Heart left ventricle (tissue), 13 donors: ENCODE results near the gene MAP1B.

Source experiments
- CTCF ChIP-seq, 12 donors: fragments of 200-600 bp; sonication (generic) in 4 of 12; IDR thresholded peaks; one replicate each; pipeline versions ENCODE4 v1.5.0 to v1.8.0; 2018 to 2022; ENCODE audit warnings: antibody characterized with exemption in 12 of 12, mild to moderate bottlenecking in 5 of 12
- POLR2A ChIP-seq, 2 donors: fragments of 450-650 bp; IDR thresholded peaks; one replicate each; pipeline ENCODE4 v1.6.1; 2017; ENCODE audit warnings: antibody characterized with exemption in 2 of 2, mild to moderate bottlenecking in 2 of 2, moderate library complexity in 2 of 2
- donor health status: ischemic (EF 13 %, LVEDD 7.1; RV severe dilation, severe dysfunction).
- donor health status: DM: no; HTN: yes; CAD: no.
- donor health status: DM: no; HTN: no; CAD: no.
- donor health status: ischemic (EF 25% LVEDD 6.9; RV normal size, moderate dysfunction).
- donor health status: ischemic (EF 25% LVEDD 5.7; RV mildly dilated, moderate dysfunction).
- donor health status: ischemic (EF 35%, LVEDD 5.7; RV mildly dilated, moderate dysfunction).
- donor health status: nonischemic (EF 11% LVEDD 7.7; RV severe dilation, severe dysfunction).
- donor health status: DM: yes; HTN: yes; CAD: no.
- donor health status: PGD.
- donor health status: ischemic (EF 29% LVEDD 5.4; RV normal size, mild dysfunction).
- donor health status: nonischemic (EF 23%, LVEDD 6.1; RV moderate dilation, normal function).

GRCh38 chr5:72206994-72207393 lies 99.7 kb downstream of the MAP1B start:
- no peak for TF ChIP-seq CTCF (IDR thresholded peaks at IDR 0.05)
- no peak for TF ChIP-seq POLR2A (IDR thresholded peaks at IDR 0.05)
